Stimulated activated CD4-positive, alpha-beta T cell treated with anti-CD3 and anti-CD28 coated beads, Interleukin-15, amount 100 ng/mL, for 48 hours (primary cell): Measurements from ENCODE around the gene PDZD4.

Experiments used
- DNase-seq, 2 donors: peaks; one replicate each; pipeline ENCODE4 v3.0.0-alpha.2; 2020; ENCODE audit warnings: low read depth in 2 of 2

PDZD4 gene

DNA sequence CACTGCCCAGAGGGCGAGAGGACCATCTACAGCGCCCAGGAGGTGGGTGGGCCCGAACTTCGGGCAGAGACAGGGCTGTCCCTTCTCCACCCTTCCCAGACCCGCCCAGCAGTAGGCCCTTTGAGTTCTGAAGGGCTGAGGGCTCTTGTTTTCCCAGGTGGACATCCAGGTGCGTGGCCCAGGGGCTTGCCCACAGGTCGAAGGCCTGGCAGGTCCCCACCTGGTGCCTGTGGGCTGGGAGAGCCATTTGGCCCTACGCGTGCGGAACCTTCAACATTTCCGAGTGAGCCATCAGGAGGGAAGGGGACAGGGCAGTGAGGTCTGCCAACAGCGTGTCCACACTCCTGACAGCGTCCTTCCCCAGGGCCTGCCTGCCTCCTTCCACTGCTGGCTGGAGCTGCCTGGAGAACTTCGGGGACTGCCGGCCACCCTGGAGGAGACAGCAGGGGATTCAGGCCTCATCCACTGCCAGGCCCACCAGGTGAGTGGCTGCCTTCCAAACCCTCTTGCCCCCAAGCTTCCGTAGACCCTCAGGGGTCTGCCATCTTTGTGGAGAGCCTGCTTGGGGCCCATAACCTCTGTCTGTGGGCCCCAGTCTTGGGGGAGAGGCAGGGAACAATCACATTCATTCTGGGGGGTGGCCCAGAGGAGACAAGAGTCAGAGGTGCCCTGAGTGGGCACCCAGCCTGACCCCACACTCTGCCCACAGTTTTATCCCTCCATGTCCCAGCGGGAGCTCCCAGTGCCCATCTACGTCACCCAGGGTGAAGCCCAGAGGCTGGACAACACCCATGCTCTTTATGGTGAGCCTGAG, 59.5 kb downstream of the PDZD4 start:
- no peak for DNase-seq

DNA sequence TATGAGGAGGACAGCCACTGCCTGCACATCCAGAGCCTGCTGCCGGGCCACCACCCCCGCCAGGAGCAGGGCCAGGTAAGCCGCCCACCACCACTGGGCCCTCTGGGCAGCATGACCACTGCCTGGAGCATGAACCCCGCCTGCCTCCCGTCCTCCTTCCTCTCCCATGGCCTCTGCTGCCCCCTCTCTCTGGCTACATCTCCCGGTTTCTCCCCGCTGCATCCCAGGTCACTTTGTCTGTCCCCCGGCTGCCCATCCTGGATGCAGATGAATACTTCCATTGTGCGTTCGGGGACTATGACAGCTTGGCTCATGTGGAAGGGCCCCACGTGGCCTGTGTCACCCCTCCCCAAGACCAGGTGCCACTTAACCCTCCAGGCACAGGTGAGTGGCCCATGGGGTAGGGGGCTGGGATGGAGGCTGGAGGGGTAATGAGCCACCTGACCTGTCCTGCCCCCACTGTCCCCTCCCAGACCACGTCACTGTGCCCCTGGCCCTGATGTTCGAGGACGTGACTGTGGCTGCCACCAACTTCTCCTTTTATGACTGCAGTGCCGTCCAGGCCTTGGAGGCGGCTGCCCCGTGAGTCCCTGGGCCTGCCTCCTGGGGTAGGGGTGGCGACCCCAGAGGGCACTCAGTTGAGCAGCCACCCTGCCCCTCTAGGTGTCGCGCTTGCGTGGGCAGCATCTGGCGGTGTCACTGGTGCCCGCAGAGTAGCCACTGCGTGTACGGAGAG, 60.3 kb downstream of the PDZD4 start:
- no peak for DNase-seq

DNA sequence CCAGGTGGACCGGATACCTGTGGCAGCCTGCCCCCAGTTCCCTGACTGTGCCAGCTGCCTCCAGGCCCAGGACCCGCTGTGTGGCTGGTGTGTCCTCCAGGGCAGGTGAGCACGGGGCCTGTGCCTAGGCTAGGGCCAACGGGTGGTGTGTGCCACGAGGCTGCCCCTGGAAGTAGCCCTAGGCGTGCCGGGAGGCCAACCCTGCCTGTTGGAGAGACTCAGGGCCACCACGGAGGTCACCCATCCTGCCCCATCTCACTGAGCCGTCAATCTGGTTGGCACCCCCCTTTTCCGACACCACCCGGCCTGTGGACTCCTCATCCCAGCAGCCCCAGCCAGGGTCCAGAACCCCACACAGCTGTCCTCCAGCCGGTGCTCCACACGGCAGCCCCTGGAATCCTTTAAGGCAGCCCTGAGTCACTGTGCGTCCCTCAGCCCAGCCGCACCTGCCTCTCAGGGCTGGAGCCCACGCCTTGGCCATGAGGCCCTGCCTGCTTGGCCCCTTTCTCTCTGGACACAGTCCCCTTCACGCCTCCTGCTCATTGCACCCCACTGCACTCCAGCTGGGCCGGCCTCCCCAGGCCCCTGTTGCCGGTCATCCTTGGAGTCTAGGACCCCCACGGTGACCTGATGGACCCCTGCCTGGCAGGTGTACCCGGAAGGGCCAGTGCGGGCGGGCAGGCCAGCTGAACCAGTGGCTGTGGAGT, 61.0 kb downstream of the PDZD4 start:
- no peak for DNase-seq

DNA sequence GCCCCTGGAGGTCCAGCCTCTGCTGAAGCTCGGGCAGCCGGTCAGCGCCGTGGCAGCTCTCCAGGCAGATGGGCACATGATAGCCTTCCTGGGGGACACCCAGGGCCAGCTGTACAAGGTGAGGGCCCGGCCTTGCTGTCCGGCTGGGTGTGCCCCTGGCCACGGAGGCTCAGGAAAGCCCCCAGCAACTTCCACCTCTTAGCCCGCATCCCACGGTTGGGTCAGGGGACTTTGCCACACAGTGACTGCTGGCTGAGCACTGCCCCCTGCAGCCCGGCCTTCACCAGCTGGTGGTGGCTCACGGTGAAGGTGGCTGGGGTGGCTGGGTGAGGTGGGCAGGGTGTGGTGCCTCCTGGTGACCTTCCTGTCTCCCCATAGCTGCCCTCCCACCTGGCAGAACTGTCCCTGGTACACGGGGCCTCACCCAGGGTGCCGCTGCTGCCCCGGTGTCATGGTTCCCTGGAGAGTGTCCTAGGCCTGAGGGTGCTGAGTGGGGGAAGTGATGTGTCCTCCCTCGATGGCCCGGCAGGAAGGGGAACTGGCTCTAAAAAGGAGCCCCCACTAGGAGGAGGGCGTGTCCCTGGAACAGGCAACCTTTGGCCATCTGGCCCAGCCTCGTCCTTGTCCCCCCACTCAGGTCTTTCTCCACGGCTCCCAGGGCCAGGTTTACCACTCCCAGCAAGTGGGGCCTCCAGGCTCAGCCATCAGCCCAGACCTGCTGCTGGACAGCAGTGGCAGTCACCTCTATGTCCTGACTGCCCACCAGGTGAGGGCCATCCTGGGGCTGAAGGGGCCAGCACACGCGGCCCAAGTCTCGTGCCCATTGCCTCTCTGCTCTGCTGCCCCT, 61.8 kb downstream of the PDZD4 start:
- no peak for DNase-seq

DNA sequence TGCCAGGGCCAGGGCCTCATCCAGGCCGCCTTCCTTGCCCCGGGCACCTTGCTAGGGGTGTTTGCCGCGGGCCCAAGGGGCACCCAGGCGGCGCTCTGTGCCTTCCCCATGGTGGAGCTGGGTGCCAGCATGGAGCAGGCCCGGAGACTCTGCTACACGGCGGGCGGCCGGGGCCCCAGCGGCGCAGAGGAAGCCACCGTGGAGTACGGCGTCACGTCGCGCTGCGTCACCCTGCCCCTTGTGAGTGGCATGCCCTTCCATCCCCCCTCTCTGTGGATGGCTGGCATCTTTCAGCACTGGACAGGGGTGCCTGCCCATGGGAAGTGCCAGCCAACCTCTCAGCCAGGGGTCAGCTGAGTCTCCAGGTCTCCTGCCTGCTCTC, 62.7 kb downstream of the PDZD4 start:
- DNase-seq = no peak

DNA sequence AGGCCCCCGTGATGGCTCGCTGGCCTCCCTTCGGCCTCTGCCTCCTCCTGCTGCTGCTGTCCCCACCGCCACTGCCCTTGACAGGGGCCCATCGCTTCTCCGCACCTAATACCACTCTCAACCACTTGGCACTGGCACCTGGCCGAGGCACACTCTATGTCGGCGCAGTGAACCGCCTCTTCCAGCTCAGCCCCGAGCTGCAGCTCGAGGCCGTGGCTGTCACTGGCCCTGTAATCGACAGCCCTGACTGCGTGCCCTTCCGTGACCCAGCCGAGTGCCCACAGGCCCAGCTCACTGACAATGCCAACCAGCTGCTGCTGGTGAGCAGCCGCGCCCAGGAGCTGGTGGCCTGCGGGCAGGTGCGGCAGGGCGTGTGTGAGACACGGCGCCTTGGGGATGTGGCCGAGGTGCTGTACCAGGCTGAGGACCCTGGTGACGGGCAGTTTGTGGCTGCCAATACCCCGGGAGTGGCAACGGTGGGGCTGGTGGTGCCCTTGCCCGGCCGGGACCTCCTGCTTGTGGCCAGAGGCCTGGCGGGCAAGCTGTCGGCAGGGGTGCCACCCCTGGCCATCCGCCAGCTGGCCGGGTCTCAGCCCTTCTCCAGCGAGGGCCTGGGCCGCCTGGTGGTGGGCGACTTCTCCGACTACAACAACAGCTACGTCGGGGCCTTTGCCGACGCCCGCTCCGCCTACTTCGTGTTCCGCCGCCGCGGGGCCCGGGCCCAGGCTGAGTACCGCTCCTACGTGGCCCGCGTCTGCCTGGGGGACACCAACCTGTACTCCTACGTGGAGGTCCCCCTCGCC, 63.3 kb downstream of the PDZD4 start:
- no peak for DNase-seq

DNA sequence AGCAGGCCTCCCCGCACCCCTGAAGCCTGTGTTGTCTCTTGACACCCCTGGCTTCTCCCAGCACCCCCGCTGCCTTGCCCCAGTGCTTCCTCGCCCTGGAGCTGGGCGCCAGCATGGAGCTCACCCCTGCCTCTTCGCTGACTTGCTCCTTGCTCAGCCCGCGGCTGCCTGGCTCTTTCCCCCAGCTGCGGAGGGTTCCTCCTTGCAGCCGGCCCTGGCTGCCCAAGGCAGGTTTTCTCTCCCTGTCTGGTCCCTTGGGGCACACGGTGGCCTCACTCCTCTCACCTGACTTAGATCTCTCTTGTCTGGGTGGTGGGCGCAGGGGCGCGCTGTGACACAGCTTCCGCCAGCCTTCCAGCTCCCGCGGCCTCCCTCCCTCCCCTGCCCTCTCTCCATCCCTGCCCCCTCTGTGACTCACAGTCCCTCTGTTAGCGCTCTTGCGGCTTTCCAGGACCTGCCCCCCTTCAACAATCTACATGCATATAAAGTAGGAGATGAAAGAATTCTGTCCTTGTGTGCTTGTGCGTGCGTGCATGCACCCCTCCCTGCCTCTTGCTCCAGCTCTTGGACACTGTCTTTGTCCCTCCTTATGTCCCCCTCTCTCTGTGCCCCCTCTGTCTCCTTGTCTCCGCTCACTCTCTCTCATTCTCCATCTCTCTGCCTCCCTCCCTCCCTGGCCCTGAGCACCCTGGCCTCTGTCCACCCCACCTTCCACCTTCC, 64.1 kb downstream of the PDZD4 start:
- DNase-seq = peak in 1 of 2 donors; percentile 25

DNA sequence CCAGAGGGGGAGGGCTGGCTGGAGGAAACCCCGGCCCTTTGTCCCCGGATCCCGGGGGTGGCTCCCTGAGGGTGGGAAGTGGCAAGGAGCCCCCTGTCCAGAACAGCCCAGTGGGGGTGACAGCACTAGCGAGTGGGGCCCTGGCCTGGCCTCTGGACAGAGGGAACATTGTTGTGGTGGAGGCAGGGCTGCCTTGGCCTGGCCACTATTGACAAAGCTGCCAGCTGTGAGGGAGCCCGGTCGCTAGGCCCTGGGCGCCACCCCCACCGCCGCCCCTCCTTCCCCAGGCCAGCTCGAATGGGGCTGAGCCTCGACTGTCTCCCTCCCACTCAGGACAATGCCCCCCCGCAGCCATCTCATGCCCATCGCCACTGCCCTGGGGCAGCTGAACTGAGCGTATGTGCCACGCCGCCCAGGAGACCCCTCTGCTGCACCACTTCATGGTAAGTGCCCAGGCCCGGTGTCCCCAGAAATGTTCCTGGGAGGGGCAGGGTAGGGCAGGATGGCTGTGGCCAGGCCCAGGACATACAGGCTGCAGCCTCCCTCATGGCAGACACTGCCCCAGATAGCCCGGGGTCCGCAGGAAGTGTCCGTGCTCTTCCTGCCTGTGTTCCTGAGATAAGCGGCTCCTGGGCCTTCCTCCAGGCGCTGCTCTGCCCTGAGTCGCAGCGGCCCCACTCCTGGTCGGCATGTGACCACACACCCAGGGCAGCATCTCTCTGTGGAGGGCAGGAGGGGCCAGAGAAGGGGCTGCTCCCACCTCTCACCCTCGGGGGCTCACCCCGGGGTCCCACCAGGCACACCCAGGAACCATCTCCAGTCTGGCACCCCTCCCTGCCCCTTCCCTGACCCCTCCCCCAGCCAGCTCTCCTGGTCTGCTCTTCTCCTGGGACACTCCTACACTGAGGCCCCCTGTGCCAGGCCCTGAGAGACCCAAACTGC, 64.9 kb downstream of the PDZD4 start:
- DNase-seq = no peak

DNA sequence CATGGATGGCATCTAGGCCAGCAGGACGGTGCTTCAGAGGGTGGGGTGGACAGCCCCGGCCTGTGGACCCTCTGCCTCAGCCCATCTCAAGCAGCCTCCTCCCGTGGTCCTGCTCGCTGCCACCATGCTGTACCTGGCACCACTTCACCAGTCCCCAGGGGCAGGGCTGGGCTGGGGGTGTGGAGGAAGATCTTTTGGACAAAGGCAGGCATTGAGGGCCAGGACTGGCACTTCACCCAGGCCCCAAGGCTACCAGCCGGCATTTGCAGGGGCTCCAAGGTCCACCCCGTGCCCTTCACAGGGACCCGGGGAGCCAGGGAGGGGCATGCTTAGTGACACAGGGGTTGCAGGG, 65.6 kb downstream of the PDZD4 start:
- no peak for DNase-seq

DNA sequence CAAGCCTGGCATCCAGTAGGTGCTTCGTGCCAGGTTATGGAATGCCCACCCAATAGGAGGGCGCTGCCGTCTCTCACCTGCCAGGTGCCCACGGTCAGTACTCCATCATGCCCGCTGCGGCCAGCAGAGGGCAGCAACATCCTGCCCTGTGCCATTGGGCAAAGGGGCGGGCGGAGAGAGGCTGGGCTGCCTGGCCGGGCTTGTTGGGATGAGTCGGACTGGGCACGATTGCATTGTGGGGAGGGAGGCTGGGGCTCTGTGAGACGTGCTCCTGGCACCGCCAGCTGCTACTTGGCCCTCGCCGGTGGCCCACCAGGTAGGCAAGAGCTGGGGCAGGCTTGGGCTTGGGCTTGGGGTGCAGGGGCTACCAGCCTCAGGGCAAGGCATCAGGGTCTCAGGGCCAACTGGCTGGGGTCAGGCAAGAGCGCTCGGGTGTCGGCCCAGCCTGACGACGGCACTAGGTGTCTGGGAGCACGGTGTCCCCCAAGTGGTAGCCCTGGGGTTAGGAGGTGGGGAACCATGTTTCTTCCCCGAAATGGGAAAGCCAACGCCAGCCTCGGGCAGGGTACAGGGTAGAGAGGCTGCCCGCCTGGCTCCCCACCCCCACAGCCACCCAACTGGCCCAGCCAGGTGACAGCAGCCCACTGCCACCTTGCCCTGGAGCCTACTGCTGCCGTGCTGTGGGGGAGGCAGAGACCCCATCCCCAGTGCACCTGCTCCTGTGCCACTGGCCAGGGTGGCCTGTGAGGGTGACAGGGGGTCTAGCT, 66.2 kb downstream of the PDZD4 start, which contains the start of gene PLXNB3:
TSS of gene PLXNB3 (plus strand) at position 261 of the 767 bp plus-strand sequence. CDS start 1,287 bp downstream, outside the sequence.
- DNase-seq = peak; percentile 55 to 73

DNA sequence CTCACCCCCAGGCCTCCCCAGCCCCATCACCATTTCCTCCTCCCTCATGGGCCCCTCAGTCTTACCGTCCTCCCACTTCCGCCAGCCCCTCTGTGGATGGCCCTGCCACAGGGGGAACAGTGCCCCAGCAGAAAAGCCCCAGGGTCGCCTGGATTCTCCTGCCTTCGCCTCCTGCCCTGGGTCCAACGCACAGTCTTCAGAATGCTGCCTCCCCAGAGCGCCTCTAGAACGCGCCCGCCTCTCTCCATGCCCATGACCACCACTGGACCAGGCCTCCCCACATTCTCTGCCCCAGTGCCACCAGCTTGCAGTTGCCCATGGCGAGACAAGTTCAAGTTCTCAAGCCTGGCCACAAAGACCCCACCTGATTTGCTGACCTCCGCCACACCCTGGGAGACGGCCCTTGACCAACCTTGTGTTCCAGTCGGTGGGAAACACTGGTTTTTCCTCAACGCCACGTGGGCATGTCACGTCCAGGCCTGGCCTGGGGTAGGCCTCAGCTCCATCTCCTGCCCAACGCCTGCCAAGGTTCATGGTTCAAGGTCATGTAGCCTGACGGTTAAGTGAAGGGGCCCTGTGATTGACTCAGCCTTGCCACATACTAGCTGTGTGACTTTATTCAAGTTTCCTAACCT, 66.9 kb downstream of the PDZD4 start:
- DNase-seq = no peak

DNA sequence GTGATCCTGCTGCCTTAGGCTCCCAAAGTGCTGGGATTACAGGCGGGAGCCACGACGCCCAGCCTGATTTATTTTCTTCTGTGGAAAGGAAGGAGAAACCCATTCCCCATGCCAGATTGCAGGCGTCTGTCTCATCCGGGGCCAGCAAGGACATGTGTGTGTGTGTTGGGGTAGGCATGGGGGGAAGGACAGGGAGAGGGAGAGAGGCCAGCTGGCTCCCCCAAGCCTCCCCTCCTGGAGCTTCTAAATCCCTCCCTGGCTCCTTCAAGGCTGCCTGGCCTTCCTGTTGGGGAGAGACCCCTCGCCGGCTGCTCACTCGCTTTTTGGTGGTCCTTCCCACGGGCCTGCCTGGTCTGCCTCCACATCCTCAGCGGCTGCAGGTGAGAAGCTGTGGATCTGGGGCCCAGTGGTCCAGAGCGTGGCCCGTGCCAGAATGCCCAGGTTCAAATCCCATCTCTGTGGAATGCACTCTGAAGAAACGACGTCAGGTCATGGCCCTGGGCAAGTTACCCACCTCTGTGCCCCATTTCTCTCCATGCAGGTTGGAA, 67.6 kb downstream of the PDZD4 start:
- DNase-seq = no peak

DNA sequence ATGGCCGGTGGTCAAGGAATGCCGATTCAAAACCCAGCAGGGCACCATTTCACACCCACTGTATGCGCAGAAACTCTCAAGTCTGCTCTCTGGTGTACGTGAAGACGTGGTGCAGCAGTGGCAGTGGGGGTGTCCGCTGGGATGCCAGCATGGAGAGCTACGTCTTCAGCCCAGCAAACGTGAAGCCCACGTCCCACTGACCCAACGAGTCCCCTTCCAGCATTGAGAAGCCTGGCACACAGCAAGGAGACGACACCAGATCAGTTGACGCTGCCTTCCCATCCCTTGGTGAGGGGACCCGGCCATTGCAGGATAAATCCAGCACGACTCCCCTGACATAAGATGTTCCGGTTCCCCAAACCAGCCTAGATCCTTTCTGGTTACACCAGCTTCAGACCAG, 68.5 kb downstream of the PDZD4 start:
- no peak for DNase-seq

DNA sequence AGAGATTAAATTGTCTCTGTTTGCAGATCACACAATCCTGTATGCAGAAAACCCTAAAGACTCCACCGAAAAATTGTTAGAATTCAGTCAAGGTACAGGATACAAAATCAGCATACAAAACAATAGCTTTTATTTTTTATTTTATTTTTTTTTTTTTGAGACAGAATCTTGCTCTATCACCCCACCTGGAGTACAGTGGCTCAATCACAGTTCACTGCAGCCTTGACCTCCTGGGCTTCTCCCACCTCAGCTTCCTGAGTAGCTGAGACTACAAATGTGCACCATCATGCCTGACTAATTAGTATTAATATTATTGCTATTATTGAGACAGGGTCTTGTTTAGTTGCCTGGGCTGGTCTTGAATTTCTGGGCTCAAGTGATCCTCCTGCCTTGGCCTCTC, 75.2 kb downstream of the PDZD4 start:
- DNase-seq = no peak
